WTC11 (cell line): Measurements from ENCODE around the gene PI4KA. TPM values are rescaled to one million over a fixed set of nuclear protein-coding genes. Genes with fewer than 3 reads are reported as not detected.

Experiments used
- ATAC-seq: fragments of 200-7000 bp; cut with Tn5 transposase; 2 replicates; pipeline ENCODE4 v1.10.0; 2021; ENCODE audit warnings: mild to moderate bottlenecking, moderate library complexity
- CTCF ChIA-PET: fragments of 300-600 bp; sonication (Branson Sonifier 250); formaldehyde crosslinking; loops from one replicate; lab custom pipeline; 2021; ENCODE audit warnings: antibody characterized with exemption; lab: Charles Lee
- POLR2A ChIA-PET: fragments of 350-600 bp; sonication (Branson Sonifier 250); formaldehyde crosslinking; loops from one replicate; lab custom pipeline; 2021; ENCODE audit warnings: antibody characterized with exemption; lab: Charles Lee
- DNase-seq: peaks from one replicate; pipeline ENCODE4 v3.0.0; 2021; ENCODE audit warnings: low spot score
- H3K27ac Mint-ChIP-seq: 2 replicates; pipeline ENCODE4 v1.8.0; 2021; ENCODE audit warnings: mixed read lengths
- H3K27me3 Mint-ChIP-seq: 2 replicates; pipeline ENCODE4 v1.8.0; 2021; ENCODE audit warnings: low read depth, mild to moderate bottlenecking, moderate library complexity, mixed read lengths
- H3K36me3 Mint-ChIP-seq: 2 replicates; pipeline ENCODE4 v1.8.0; 2021; ENCODE audit warnings: mixed read lengths
- H3K4me1 Mint-ChIP-seq: 2 replicates; pipeline ENCODE4 v1.8.0; 2022; ENCODE audit warnings: mixed read lengths
- H3K4me3 Mint-ChIP-seq: 2 replicates; pipeline ENCODE4 v1.8.0; 2021; ENCODE audit warnings: mild to moderate bottlenecking, moderate library complexity, mixed read lengths
- H3K9me3 Mint-ChIP-seq: 2 replicates; pipeline ENCODE4 v1.8.0; 2021; ENCODE audit warnings: mixed read lengths
- CDX4 ChIP-seq: fragments of 250-450 bp; sonication (Bioruptor Pico); IDR thresholded peaks from 2 replicates; pipeline ENCODE4 v1.9.0; 2021; ENCODE audit warnings: moderate library complexity, mild to moderate bottlenecking, inconsistent platforms, borderline replicate concordance
- CTCF ChIP-seq: fragments of 200-600 bp; IDR thresholded peaks from 2 replicates; pipeline ENCODE4 v1.8.0; 2022; ENCODE audit warnings: antibody characterized with exemption
- ELF4 ChIP-seq: sonication (generic); formaldehyde crosslinking; IDR thresholded peaks from 2 replicates; pipeline ENCODE4 v1.8.1; 2022; ENCODE audit warnings: low read depth, mild to moderate bottlenecking, moderate library complexity, missing genetic modification reagents
- EMX1 ChIP-seq: fragments of 250-450 bp; sonication (Bioruptor Pico); IDR thresholded peaks from 2 replicates; pipeline ENCODE4 v1.8.0; 2021; ENCODE audit warnings: mild to moderate bottlenecking
- ESRRA ChIP-seq: sonication (generic); formaldehyde crosslinking; IDR thresholded peaks from 2 replicates; pipeline ENCODE4 v1.8.1; 2022; ENCODE audit warnings: mild to moderate bottlenecking, missing genetic modification reagents, borderline replicate concordance
- FOXP1 ChIP-seq: sonication (generic); formaldehyde crosslinking; IDR thresholded peaks from 2 replicates; pipeline ENCODE4 v1.8.0; 2022; ENCODE audit warnings: missing genetic modification reagents, mild to moderate bottlenecking, moderate library complexity, borderline replicate concordance
- FOXP4 ChIP-seq: sonication (generic); formaldehyde crosslinking; IDR thresholded peaks from 2 replicates; pipeline ENCODE4 v1.8.0; 2022; ENCODE audit warnings: mild to moderate bottlenecking, missing genetic modification reagents
- MAX ChIP-seq: sonication (generic); formaldehyde crosslinking; IDR thresholded peaks from 2 replicates; pipeline ENCODE4 v1.8.0; 2022; ENCODE audit warnings: mild to moderate bottlenecking, missing genetic modification reagents
- RELA ChIP-seq: sonication (generic); formaldehyde crosslinking; IDR thresholded peaks from 2 replicates; pipeline ENCODE4 v1.8.1; 2022; ENCODE audit warnings: missing genetic modification reagents, mild to moderate bottlenecking, borderline replicate concordance
- SOX15 ChIP-seq: fragments of 250-450 bp; sonication (Bioruptor Pico); IDR thresholded peaks from 2 replicates; pipeline ENCODE4 v1.9.0; 2021; ENCODE audit warnings: mild to moderate bottlenecking
- TCF7 ChIP-seq: sonication (generic); formaldehyde crosslinking; IDR thresholded peaks from 2 replicates; pipeline ENCODE4 v1.8.0; 2022; ENCODE audit warnings: mild to moderate bottlenecking, low read depth, missing genetic modification reagents, moderate library complexity
- TEAD4 ChIP-seq: sonication (generic); formaldehyde crosslinking; IDR thresholded peaks from 2 replicates; pipeline ENCODE4 v1.8.0; 2022; ENCODE audit warnings: mild to moderate bottlenecking, missing genetic modification reagents
- ZNF219 ChIP-seq: sonication (generic); formaldehyde crosslinking; IDR thresholded peaks from 2 replicates; pipeline ENCODE4 v1.8.0; 2023; ENCODE audit warnings: missing genetic modification reagents, mild to moderate bottlenecking, borderline replicate concordance
- ZNF263 ChIP-seq: sonication (generic); formaldehyde crosslinking; IDR thresholded peaks from 2 replicates; pipeline ENCODE4 v1.8.1; 2022; ENCODE audit warnings: low read depth, mild to moderate bottlenecking, moderate library complexity, missing genetic modification reagents
- ZNF425 ChIP-seq: fragments of 250-450 bp; sonication (Bioruptor Pico); conservative IDR thresholded peaks from 2 replicates; pipeline ENCODE4 v1.9.0; 2021; ENCODE audit warnings: mild to moderate bottlenecking
- total RNA-seq: library from RNA; stranded (reverse); gene quantifications from 3 replicates; pipeline ENCODE4 v1.2.3, GENCODE V29; 2021
- TF ChIP-seq, protein P1 (sequence below): fragments of 250-450 bp; sonication (Bioruptor Pico); IDR thresholded peaks from 2 replicates; pipeline ENCODE4 v1.9.0; 2021; ENCODE audit warnings: mild to moderate bottlenecking
- TF ChIP-seq, protein P2 (sequence below): sonication (generic); formaldehyde crosslinking; IDR thresholded peaks from 2 replicates; pipeline ENCODE4 v1.8.1; 2022; ENCODE audit warnings: missing genetic modification reagents, borderline replicate concordance
- TF ChIP-seq, protein P3 (sequence below): sonication (generic); formaldehyde crosslinking; IDR thresholded peaks from 2 replicates; pipeline ENCODE4 v1.8.1; 2023; ENCODE audit warnings: mild to moderate bottlenecking, missing genetic modification reagents

PI4KA gene
- total RNA-seq, 1 experiment from 2014 or later: 45.5 TPM

DNA sequence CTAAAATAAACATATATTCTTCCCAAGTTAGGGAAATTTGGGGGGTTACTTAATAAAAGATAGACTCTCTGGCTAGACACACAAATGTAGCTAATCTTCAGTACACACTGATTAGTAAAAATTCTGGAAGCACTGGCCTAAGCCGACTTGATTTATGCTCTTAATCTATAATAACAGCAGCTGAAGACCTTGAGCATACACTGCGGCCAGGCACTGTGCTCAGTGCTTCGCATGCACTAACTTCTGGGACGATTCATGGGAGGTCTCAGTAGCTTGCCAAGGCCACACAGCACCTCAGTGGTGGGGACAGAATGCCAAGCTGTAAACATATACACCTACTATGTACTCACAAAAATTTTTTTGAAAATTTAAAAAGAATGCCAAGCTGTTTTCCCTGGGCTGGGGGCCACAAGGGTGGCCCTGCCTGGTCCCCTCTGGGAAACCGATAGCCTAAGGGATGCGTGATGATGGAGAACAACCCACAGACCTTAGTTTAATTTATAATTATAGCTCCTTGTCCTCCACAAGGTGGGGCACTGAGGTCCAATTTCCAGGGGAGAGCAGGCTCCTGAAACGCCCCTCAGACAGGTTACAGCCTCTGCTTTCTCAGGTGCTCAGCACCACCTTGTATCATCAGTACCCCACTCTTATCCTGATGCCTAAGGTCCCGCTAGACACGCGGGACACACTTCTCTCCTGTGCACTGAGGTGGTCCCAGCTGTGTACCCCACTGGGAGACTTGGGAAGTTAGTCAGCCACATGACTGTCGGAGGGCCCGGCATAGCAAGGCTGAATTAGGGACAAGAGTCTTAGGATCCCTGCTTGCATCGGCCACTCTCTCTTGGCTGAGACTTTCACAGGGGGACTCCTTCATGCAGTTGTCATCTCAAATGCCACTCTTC is 64.6 kb downstream of the PI4KA start:
- H3K27ac Mint-ChIP-seq: no peak overlapping the region

More for the DNA sequence above, 64.6 kb downstream of the PI4KA start:
- no peak overlapping the region for H3K4me3 Mint-ChIP-seq
- H3K27me3 Mint-ChIP-seq: no peaks in the 10 kb centered on the region
- no peaks in the 10 kb centered on the region for H3K4me1 Mint-ChIP-seq
- no peak for TF ChIP-seq TCF7 (CRISPR knock-in tag)
- no peak for TF ChIP-seq ZNF263
- no peak for TF ChIP-seq FOXP4 (CRISPR knock-in tag)
- no peak for TF ChIP-seq CDX4 (CRISPR knock-in tag)
- TF ChIP-seq, protein P1, sequence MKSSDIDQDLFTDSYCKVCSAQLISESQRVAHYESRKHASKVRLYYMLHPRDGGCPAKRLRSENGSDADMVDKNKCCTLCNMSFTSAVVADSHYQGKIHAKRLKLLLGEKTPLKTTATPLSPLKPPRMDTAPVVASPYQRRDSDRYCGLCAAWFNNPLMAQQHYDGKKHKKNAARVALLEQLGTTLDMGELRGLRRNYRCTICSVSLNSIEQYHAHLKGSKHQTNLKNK (CRISPR knock-in tag): no peak
- TF ChIP-seq MAX: no peak
- TF ChIP-seq FOXP1 (CRISPR knock-in tag): no peak
- TF ChIP-seq TEAD4: no peak
- TF ChIP-seq, protein P2, sequence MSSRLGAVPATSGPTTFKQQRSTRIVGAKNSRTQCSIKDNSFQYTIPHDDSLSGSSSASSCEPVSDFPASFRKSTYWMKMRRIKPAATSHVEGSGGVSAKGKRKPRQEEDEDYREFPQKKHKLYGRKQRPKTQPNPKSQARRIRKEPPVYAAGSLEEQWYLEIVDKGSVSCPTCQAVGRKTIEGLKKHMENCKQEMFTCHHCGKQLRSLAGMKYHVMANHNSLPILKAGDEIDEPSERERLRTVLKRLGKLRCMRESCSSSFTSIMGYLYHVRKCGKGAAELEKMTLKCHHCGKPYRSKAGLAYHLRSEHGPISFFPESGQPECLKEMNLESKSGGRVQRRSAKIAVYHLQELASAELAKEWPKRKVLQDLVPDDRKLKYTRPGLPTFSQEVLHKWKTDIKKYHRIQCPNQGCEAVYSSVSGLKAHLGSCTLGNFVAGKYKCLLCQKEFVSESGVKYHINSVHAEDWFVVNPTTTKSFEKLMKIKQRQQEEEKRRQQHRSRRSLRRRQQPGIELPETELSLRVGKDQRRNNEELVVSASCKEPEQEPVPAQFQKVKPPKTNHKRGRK (CRISPR knock-in tag): no peak
- TF ChIP-seq RELA: no peak
- no peak for TF ChIP-seq ESRRA (CRISPR knock-in tag)
- TF ChIP-seq ELF4 (CRISPR knock-in tag): no peak
- no peak for TF ChIP-seq ZNF219 (CRISPR knock-in tag)
- no peak for TF ChIP-seq CTCF
- no peak for TF ChIP-seq EMX1
- no peak for TF ChIP-seq SOX15 (CRISPR knock-in tag)
- TF ChIP-seq ZNF425 (CRISPR knock-in tag): no peak
- TF ChIP-seq, protein P3, sequence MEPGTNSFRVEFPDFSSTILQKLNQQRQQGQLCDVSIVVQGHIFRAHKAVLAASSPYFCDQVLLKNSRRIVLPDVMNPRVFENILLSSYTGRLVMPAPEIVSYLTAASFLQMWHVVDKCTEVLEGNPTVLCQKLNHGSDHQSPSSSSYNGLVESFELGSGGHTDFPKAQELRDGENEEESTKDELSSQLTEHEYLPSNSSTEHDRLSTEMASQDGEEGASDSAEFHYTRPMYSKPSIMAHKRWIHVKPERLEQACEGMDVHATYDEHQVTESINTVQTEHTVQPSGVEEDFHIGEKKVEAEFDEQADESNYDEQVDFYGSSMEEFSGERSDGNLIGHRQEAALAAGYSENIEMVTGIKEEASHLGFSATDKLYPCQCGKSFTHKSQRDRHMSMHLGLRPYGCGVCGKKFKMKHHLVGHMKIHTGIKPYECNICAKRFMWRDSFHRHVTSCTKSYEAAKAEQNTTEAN (CRISPR knock-in tag): no peak
- H3K36me3 Mint-ChIP-seq: peaks cover 14% of the 10 kb centered on the region
- ChIA-PET POLR2A (no interaction called here), CTCF (interaction anchor here (0.8 to 2.4 kb wide), 7 partner anchors 10 to 227 kb away, joined by 3 to 28 read pairs (median 6); no protein-coding TSS in a partner anchor)
- no peak; the same call in 1 of the 2 replicates for ATAC-seq
- no peaks in the 10 kb centered on the region for H3K9me3 Mint-ChIP-seq
- DNase-seq: no peak
